CD8-positive, alpha-beta memory T cell (primary cell): Measurements from ENCODE around the gene ATP8A1. TPM values are rescaled to one million over a fixed set of nuclear protein-coding genes. Genes with fewer than 3 reads are reported as not detected.

Experiments
- CTCF ChIA-PET: fragments of 350-600 bp; sonication (Branson Sonifier 250); formaldehyde crosslinking; loops from one replicate; lab custom pipeline; 2021; ENCODE audit warnings: antibody characterized with exemption; lab: Charles Lee
- POLR2A ChIA-PET: fragments of 350-600 bp; sonication (Branson Sonifier 250); formaldehyde crosslinking; loops from one replicate; lab custom pipeline; 2021; ENCODE audit warnings: antibody characterized with exemption; lab: Charles Lee
- DNase-seq, 5 donors: peaks; one replicate each; pipeline versions ENCODE4 v3.0.0 to v3.0.0-alpha.2; 2020 to 2022; ENCODE audit warnings: mixed read lengths in 1 of 5
- H3K27ac ChIP-seq: one replicate; pipeline ENCODE4 v1.7.0; 2013; ENCODE audit warnings: low read depth, mild to moderate bottlenecking, low read length, moderate library complexity
- H3K27me3 ChIP-seq: 2 replicates; pipeline ENCODE4 v1.7.0; 2013; ENCODE audit warnings: low read length, mild to moderate bottlenecking; ENCODE audit not compliant: insufficient read depth, poor library complexity, severe bottlenecking
- H3K36me3 ChIP-seq: 2 replicates; pipeline ENCODE4 v1.7.0; 2013; ENCODE audit warnings: mild to moderate bottlenecking, low read length, moderate library complexity; ENCODE audit not compliant: insufficient read depth
- H3K4me1 ChIP-seq: 2 replicates; pipeline ENCODE4 v1.7.0; 2013; ENCODE audit warnings: mild to moderate bottlenecking, low read length, moderate library complexity; ENCODE audit not compliant: insufficient read depth
- H3K4me3 ChIP-seq: 2 replicates; pipeline ENCODE4 v1.7.0; 2013; ENCODE audit warnings: mild to moderate bottlenecking, low read length
- H3K9me3 ChIP-seq: 2 replicates; pipeline ENCODE4 v1.7.0; 2013; ENCODE audit warnings: mild to moderate bottlenecking, low read length
- H3K27ac Mint-ChIP-seq, 8 donors: one replicate each; pipeline ENCODE4 v1.8.0; 2020 to 2021; ENCODE audit warnings: mixed read lengths in 8 of 8, mild to moderate bottlenecking in 6 of 8, inconsistent platforms in 3 of 8, moderate library complexity in 3 of 8
- H3K27me3 Mint-ChIP-seq, 2 donors: one replicate each; pipeline ENCODE4 v1.8.0; 2020 to 2021; ENCODE audit warnings: mixed read lengths in 2 of 2, mild to moderate bottlenecking in 1 of 2, moderate library complexity in 1 of 2
- H3K36me3 Mint-ChIP-seq, 3 donors: one replicate each; pipeline ENCODE4 v1.8.0; 2020 to 2021; ENCODE audit warnings: mixed read lengths in 3 of 3, inconsistent platforms in 1 of 3, mild to moderate bottlenecking in 1 of 3
- H3K4me1 Mint-ChIP-seq, 3 donors: one replicate each; pipeline ENCODE4 v1.8.0; 2020 to 2021; ENCODE audit warnings: mixed read lengths in 3 of 3, inconsistent platforms in 1 of 3, mild to moderate bottlenecking in 1 of 3
- H3K4me3 Mint-ChIP-seq, 7 donors: one replicate each; pipeline ENCODE4 v1.8.0; 2020 to 2021; ENCODE audit warnings: mixed read lengths in 7 of 7, mild to moderate bottlenecking in 6 of 7, moderate library complexity in 4 of 7, inconsistent platforms in 2 of 7
- H3K9me3 Mint-ChIP-seq, 5 donors: one replicate each; pipeline ENCODE4 v1.8.0; 2020 to 2022; ENCODE audit warnings: mixed read lengths in 5 of 5, mild to moderate bottlenecking in 3 of 5, moderate library complexity in 2 of 5, inconsistent platforms in 1 of 5
- polyA plus RNA-seq: library from polyadenylated mRNA; unstranded; fragments of 300-500 nt; fragmentation: Illumina TruSeq; gene quantifications from one replicate; pipeline ENCODE4 v1.2.3, GENCODE V29; 2021
- total RNA-seq, 2 experiments: library from RNA; stranded (reverse); gene quantifications; one replicate each; pipeline ENCODE4 v1.2.3, GENCODE V29; 2021

Gene ATP8A1
- total and polyA plus RNA-seq, 3 experiments from 2014 or later: 13.8 to 24.4 (median 23.3) TPM

DNA sequence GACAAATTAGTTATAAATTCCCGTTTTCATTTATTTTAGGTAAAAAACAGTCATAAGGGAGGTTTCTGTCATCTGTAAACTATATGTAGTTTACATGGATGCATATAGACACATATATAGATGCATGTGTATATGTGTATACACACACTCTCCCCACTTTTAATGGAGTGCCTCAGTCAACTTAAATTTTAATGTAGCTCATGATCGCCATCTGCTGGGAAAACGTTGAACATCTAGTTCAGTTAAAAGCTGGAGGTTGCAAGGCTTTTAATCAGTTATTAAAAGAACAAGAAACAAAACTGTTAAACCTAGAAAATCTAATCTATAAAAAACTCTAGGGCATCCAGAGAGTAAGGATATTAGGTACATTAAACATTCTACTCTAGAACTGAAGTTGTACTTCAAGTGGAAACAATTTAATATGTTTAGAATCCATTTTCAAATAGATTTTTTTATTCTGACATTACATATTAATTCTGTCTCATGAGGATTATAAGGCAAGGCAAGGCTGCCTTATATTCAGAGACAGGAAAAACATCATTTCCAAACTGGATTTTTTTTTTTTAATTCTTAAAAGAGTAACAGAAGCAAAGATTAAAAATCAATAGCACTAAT lies 137.0 kb downstream of the ATP8A1 start:
- CTCF ChIA-PET: interaction anchor here (0.8 to 2.2 kb wide), 11 partner anchors 8 to 235 kb away, joined by 3 to 8 read pairs (median 3); no protein-coding TSS in a partner anchor
- no peaks in the 10 kb centered on the region for H3K27me3 Mint-ChIP-seq
- DNase-seq: peak in 3 of 5 donors; percentile 19 to 26 (median 19)
- H3K9me3 Mint-ChIP-seq: no peaks in the 10 kb centered on the region
- peak overlapping the region in 1 of 8 donors; percentile 0 for H3K27ac Mint-ChIP-seq
- POLR2A ChIA-PET: no interaction called here
- H3K4me1 Mint-ChIP-seq: no peaks in the 10 kb centered on the region
- peaks cover 13% of the 10 kb centered on the region for H3K36me3 ChIP-seq
- no peak overlapping the region for H3K27ac ChIP-seq
- no peaks in the 10 kb centered on the region for H3K4me1 ChIP-seq
- H3K36me3 Mint-ChIP-seq: peaks cover 6 to 71% (median 20%) of the 10 kb centered on the region in 3 donors
- no peaks in the 10 kb centered on the region for H3K27me3 ChIP-seq
- no peak overlapping the region for H3K4me3 ChIP-seq
- H3K4me3 Mint-ChIP-seq: no peak overlapping the region
- H3K9me3 ChIP-seq: no peaks in the 10 kb centered on the region

DNA sequence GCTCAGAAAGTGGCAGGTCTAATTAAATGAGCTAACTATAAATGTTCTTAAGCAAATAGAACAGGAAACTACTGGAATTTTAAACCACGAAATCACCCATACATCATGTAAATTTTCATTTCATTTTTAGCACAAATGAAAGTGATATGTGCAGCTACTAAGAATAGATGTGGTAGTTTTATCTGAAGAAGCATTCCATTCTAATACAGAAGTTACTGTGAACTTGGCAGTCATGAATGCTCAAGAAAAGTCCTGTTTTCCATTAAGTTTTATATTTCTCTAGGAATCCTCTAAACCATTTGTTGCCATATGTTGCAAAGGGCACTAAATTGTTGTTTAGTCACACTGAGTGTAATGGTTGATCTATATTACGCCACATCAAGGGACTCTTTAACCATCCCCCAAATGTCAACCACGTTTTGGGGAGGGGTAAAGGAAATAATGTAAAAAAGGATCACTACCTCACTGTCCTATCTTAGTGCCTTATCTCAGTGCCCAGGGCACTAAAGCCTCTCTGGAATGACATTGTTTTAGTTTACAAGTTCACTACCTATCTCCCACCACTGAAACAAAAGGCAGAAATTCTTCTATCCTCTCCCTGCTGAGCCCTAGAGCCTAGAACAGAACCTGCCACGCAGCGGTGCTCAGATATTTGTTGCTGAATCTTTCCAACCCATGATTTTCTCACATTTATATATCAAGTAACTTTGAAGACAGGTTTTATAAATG lies 141.6 kb downstream of the ATP8A1 start:
- CTCF ChIA-PET: no interaction called here
- H3K36me3 Mint-ChIP-seq: peaks cover 0 to 68% (median 10%) of the 10 kb centered on the region in 3 donors

GRCh38 chr4:42513748-42514492 lies 143.0 kb downstream of the ATP8A1 start:
- no peak for DNase-seq
- Histone ChIP-seq H3K9me3 (no peaks in the 10 kb centered on the region), H3K27me3 (no peaks in the 10 kb centered on the region), H3K36me3 (no peaks in the 10 kb centered on the region), H3K27ac (no peak overlapping the region), H3K4me3 (no peak overlapping the region), H3K4me1 (no peaks in the 10 kb centered on the region)
- Mint-ChIP-seq H3K27ac (peak overlapping the region in 2 of 8 donors; percentile 11 to 47), H3K27me3 (no peaks in the 10 kb centered on the region), H3K9me3 (no peaks in the 10 kb centered on the region), H3K4me3 (no peak overlapping the region), H3K4me1 (no peaks in the 10 kb centered on the region), H3K36me3 (peaks cover 3 to 68% (median 15%) of the 10 kb centered on the region in 3 donors)
- POLR2A ChIA-PET: no interaction called here
- CTCF ChIA-PET: no interaction called here

More for the DNA sequence above, 141.6 kb downstream of the ATP8A1 start:
- no peak overlapping the region for H3K4me3 Mint-ChIP-seq
- H3K27me3 Mint-ChIP-seq: no peaks in the 10 kb centered on the region
- H3K4me1 ChIP-seq: no peaks in the 10 kb centered on the region
- POLR2A ChIA-PET: no interaction called here
- no peaks in the 10 kb centered on the region for H3K36me3 ChIP-seq
- H3K4me3 ChIP-seq: no peak overlapping the region
- H3K9me3 ChIP-seq: no peaks in the 10 kb centered on the region
- no peaks in the 10 kb centered on the region for H3K4me1 Mint-ChIP-seq
- no peaks in the 10 kb centered on the region for H3K27me3 ChIP-seq
- no peak overlapping the region for H3K27ac Mint-ChIP-seq
- no peaks in the 10 kb centered on the region for H3K9me3 Mint-ChIP-seq
- H3K27ac ChIP-seq: no peak overlapping the region
- DNase-seq: no peak

DNA sequence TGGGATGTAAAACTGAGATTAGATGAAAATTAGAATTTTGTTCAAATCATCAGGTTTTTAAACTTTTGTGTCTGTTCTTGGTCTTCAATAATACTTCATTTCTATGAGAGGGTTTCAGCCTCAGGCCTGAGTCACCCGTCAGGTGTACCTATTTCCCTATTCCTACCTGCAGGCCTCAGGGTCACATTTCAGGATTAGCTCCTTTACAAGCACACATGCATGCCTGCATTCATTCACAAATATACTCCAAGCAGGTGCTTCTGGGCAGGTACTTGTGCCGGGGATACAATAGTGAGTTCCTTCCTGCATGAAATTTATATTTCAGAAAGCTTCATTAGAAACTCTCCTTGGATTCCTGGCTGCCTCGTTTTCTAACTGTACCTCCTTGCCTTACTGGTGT lies 144.7 kb downstream of the ATP8A1 start:
- ChIA-PET CTCF (no interaction called here), POLR2A (no interaction called here)
- no peak overlapping the region for H3K27ac ChIP-seq
- no peaks in the 10 kb centered on the region for H3K9me3 ChIP-seq
- Mint-ChIP-seq H3K4me3 (no peak overlapping the region), H3K9me3 (no peaks in the 10 kb centered on the region), H3K27me3 (no peaks in the 10 kb centered on the region), H3K36me3 (peaks cover 9 to 68% (median 18%) of the 10 kb centered on the region in 3 donors), H3K4me1 (no peaks in the 10 kb centered on the region), H3K27ac (peak overlapping the region in 1 of 8 donors; percentile 53)
- H3K4me1 ChIP-seq: no peaks in the 10 kb centered on the region
- no peak overlapping the region for H3K4me3 ChIP-seq
- no peak for DNase-seq
- no peaks in the 10 kb centered on the region for H3K27me3 ChIP-seq
- no peaks in the 10 kb centered on the region for H3K36me3 ChIP-seq

GRCh38 chr4:42510225-42510624 lies 146.7 kb downstream of the ATP8A1 start:
- Mint-ChIP-seq H3K4me1 (no peaks in the 10 kb centered on the region), H3K4me3 (no peak overlapping the region), H3K9me3 (no peaks in the 10 kb centered on the region), H3K27me3 (no peaks in the 10 kb centered on the region), H3K36me3 (peaks cover 24 to 78% (median 28%) of the 10 kb centered on the region in 3 donors), H3K27ac (peak overlapping the region in 1 of 8 donors; percentile 27)
- no peaks in the 10 kb centered on the region for H3K4me1 ChIP-seq
- H3K9me3 ChIP-seq: no peaks in the 10 kb centered on the region
- ChIA-PET POLR2A (interaction anchor here (0.7 kb wide), 1 partner anchor 108 kb away, joined by 9 read pairs; no protein-coding TSS in a partner anchor), CTCF (interaction anchor here (2.1 kb wide), 1 partner anchor 9 kb away, joined by 8 read pairs; no protein-coding TSS in a partner anchor)
- no peak overlapping the region for H3K4me3 ChIP-seq
- no peak overlapping the region for H3K27ac ChIP-seq
- peaks cover 12% of the 10 kb centered on the region for H3K36me3 ChIP-seq
- no peak for DNase-seq
- no peaks in the 10 kb centered on the region for H3K27me3 ChIP-seq

GRCh38 chr4:42501624-42502401 lies 155.1 kb downstream of the ATP8A1 start:
- CTCF ChIA-PET: interaction anchor here (2.3 kb wide), 1 partner anchor 18 kb away, joined by 6 read pairs; no protein-coding TSS in a partner anchor
- Mint-ChIP-seq H3K4me1 (peaks cover 0 to 9% (median 4%) of the 10 kb centered on the region in 3 donors), H3K4me3 (no peak overlapping the region), H3K36me3 (peaks cover 30 to 87% (median 41%) of the 10 kb centered on the region in 3 donors), H3K27me3 (no peaks in the 10 kb centered on the region), H3K27ac (peak overlapping the region in 1 of 8 donors; percentile 6), H3K9me3 (no peaks in the 10 kb centered on the region)
- H3K4me1 ChIP-seq: no peaks in the 10 kb centered on the region
- no peaks in the 10 kb centered on the region for H3K27me3 ChIP-seq
- H3K4me3 ChIP-seq: no peak overlapping the region
- H3K36me3 ChIP-seq: peaks cover 15% of the 10 kb centered on the region
- no peaks in the 10 kb centered on the region for H3K9me3 ChIP-seq
- H3K27ac ChIP-seq: no peak overlapping the region
- DNase-seq: no peak
- POLR2A ChIA-PET: no interaction called here

DNA sequence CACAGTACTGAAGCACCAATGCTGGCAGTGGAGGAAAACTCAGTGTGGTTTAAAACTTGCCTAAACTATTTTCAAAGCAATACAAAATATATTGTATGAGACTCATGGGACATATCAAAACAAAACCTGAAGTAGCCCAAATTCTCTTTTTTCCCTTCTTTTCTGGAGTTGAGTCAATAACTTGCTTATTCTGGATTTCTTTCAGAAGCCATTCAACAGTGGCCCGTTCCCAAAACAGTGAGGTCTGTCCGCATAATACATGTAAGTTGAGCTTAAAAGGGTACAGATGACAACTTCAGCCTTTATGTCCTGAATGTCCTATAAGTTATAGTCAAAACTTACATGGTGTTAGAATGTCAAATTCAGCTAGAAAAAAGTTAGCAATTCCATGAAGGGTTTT lies 158.9 kb downstream of the ATP8A1 start:
- Mint-ChIP-seq H3K27ac (no peak overlapping the region), H3K9me3 (no peaks in the 10 kb centered on the region), H3K4me3 (no peak overlapping the region), H3K36me3 (peaks cover 9 to 75% (median 30%) of the 10 kb centered on the region in 3 donors), H3K4me1 (peaks cover 0 to 9% (median 2%) of the 10 kb centered on the region in 3 donors), H3K27me3 (no peaks in the 10 kb centered on the region)
- no peak overlapping the region for H3K27ac ChIP-seq
- no peaks in the 10 kb centered on the region for H3K4me1 ChIP-seq
- no peaks in the 10 kb centered on the region for H3K9me3 ChIP-seq
- peaks cover 4% of the 10 kb centered on the region for H3K36me3 ChIP-seq
- no peaks in the 10 kb centered on the region for H3K27me3 ChIP-seq
- ChIA-PET POLR2A (no interaction called here), CTCF (interaction anchor here (0.9 kb wide), 1 partner anchor 21 kb away, joined by 3 read pairs; no protein-coding TSS in a partner anchor)
- no peak for DNase-seq
- no peak overlapping the region for H3K4me3 ChIP-seq
